HUES6 (cell line): Measurements from ENCODE around the gene SRR.

Experiments
- H3K27ac ChIP-seq: 2 replicates; pipeline ENCODE4 v1.7.0; 2013; ENCODE audit warnings: low read depth, mild to moderate bottlenecking, low read length, inconsistent platforms
- H3K27me3 ChIP-seq: 2 replicates; pipeline ENCODE4 v1.6.1; 2013; ENCODE audit warnings: low read length; ENCODE audit not compliant: control insufficient read depth, insufficient read depth
- H3K36me3 ChIP-seq: 2 replicates; pipeline ENCODE4 v1.6.1; 2013; ENCODE audit warnings: low read length; ENCODE audit not compliant: control insufficient read depth, insufficient read depth
- H3K4me1 ChIP-seq: 2 replicates; pipeline ENCODE4 v1.6.1; 2013; ENCODE audit warnings: low read length; ENCODE audit not compliant: control insufficient read depth, insufficient read depth
- H3K4me3 ChIP-seq: 2 replicates; pipeline ENCODE4 v1.5.1; 2013; ENCODE audit warnings: low read depth, low read length
- H3K9ac ChIP-seq: one replicate; pipeline ENCODE4 v1.6.1; 2013; ENCODE audit warnings: mild to moderate bottlenecking, low read length
- H3K9me3 ChIP-seq: 2 replicates; pipeline ENCODE4 v1.6.1; 2013; ENCODE audit warnings: low read depth, low read length; ENCODE audit not compliant: control insufficient read depth, insufficient read depth

Gene SRR

GRCh38 chr17:2363851-2364762, 60.4 kb downstream of the SRR start:
- H3K9ac ChIP-seq, result no peak overlapping the region
- H3K4me1 ChIP-seq, result no peaks in the 10 kb centered on the region
- peaks cover 44% of the 10 kb centered on the region for H3K36me3 ChIP-seq
- no peaks in the 10 kb centered on the region for H3K9me3 ChIP-seq
- no peak overlapping the region for H3K27ac ChIP-seq
- H3K27me3 ChIP-seq, result no peaks in the 10 kb centered on the region
- no peak overlapping the region for H3K4me3 ChIP-seq

GRCh38 chr17:2364763-2365116, 61.0 kb downstream of the SRR start:
- H3K9me3 ChIP-seq, result no peaks in the 10 kb centered on the region
- H3K4me3 ChIP-seq, result no peak overlapping the region
- H3K4me1 ChIP-seq, result 0 out of 2 replicates have a peak, but pooled peaks cover 2% of the 10 kb centered on the region
- H3K27me3 ChIP-seq, result no peaks in the 10 kb centered on the region
- no peak overlapping the region for H3K9ac ChIP-seq
- no peak overlapping the region for H3K27ac ChIP-seq
- H3K36me3 ChIP-seq, result peaks cover 44% of the 10 kb centered on the region

GRCh38 chr17:2365132-2365531, 61.4 kb downstream of the SRR start:
- Histone ChIP-seq H3K4me3 (no peak overlapping the region), H3K36me3 (peaks cover 46% of the 10 kb centered on the region), H3K27me3 (no peaks in the 10 kb centered on the region), H3K27ac (no peak overlapping the region), H3K9me3 (no peaks in the 10 kb centered on the region), H3K9ac (no peak overlapping the region), H3K4me1 (peaks cover 6% of the 10 kb centered on the region; the same call in 1 of the 2 replicates)

DNA sequence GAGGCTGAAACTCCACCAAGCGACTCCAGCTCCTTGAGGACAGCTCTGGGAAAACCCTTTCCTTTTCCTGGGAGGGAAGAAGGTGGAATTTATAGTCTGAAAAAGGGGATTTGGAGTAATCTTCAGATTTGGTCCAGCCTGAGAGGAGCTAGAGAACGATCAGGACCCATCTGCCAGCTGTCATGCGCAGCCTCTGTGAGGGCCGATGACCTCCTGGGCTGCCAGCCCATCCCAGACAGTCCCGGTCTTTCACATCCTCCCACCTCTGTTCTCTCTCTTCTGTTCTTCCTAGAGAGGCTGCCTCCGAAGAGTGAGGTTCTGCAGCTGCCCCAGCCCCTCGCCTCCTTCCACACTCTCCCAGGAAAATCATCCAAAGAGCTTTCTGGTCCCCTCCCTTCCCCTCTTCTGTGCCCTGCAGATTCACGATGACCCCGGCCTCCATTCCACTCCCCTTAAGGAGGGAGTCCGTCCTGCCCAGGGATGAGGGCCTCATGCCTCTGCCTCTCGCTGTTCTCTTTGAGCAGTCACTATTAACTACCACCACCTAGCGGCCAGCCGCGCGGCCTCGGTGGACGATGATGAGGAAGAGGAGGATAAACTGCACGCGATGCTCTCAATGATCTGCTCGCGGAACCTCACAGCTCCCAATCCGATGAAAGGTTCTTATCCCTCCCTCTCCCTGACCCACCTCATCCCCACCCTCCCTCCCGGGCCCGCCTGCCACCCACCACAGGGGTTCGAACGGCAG, 63.2 kb downstream of the SRR start:
- Histone ChIP-seq H3K4me3 (no peak overlapping the region), H3K9me3 (no peaks in the 10 kb centered on the region), H3K4me1 (peaks cover 7% of the 10 kb centered on the region; the same call in 1 of the 2 replicates), H3K36me3 (peaks cover 51% of the 10 kb centered on the region), H3K27me3 (no peaks in the 10 kb centered on the region), H3K9ac (no peak overlapping the region), H3K27ac (no peak overlapping the region)

DNA sequence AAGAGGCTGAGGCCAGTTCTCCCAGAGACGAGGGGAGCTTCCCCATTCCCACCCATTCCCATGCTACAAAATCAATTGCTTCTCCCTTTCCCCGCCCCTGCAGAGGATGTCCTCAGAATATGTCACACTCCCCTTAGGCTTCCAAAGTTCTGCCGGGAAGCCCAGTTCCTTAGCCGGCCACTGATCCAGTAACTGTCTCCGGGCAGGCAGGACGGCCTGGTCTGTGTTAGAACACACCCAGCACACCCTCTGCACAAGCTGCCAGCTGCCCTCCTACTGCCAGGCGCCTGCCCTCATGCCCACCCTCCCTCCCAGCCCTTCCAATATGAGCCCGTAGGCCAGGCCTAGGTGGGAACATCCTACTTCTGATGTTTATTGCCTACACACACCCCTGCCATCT, 64.6 kb downstream of the SRR start:
- H3K36me3 ChIP-seq, result peaks cover 51% of the 10 kb centered on the region
- H3K4me1 ChIP-seq, result peaks cover 7% of the 10 kb centered on the region; the same call in 1 of the 2 replicates
- no peak overlapping the region for H3K27ac ChIP-seq
- H3K4me3 ChIP-seq, result no peak overlapping the region
- no peaks in the 10 kb centered on the region for H3K9me3 ChIP-seq
- H3K9ac ChIP-seq, result no peak overlapping the region
- H3K27me3 ChIP-seq, result no peaks in the 10 kb centered on the region

GRCh38 chr17:2369039-2369438, 65.3 kb downstream of the SRR start:
- Histone ChIP-seq H3K9me3 (no peaks in the 10 kb centered on the region), H3K4me1 (peaks cover 7% of the 10 kb centered on the region; the same call in 1 of the 2 replicates), H3K4me3 (no peak overlapping the region), H3K27ac (no peak overlapping the region), H3K27me3 (no peaks in the 10 kb centered on the region), H3K9ac (no peak overlapping the region), H3K36me3 (peaks cover 51% of the 10 kb centered on the region)

GRCh38 chr17:2369551-2370210, 65.9 kb downstream of the SRR start:
- no peaks in the 10 kb centered on the region for H3K27me3 ChIP-seq
- no peaks in the 10 kb centered on the region for H3K9me3 ChIP-seq
- peaks cover 51% of the 10 kb centered on the region for H3K36me3 ChIP-seq
- peaks cover 7% of the 10 kb centered on the region; the same call in 1 of the 2 replicates for H3K4me1 ChIP-seq
- H3K4me3 ChIP-seq, result no peak overlapping the region
- H3K27ac ChIP-seq, result no peak overlapping the region
- no peak overlapping the region for H3K9ac ChIP-seq

DNA sequence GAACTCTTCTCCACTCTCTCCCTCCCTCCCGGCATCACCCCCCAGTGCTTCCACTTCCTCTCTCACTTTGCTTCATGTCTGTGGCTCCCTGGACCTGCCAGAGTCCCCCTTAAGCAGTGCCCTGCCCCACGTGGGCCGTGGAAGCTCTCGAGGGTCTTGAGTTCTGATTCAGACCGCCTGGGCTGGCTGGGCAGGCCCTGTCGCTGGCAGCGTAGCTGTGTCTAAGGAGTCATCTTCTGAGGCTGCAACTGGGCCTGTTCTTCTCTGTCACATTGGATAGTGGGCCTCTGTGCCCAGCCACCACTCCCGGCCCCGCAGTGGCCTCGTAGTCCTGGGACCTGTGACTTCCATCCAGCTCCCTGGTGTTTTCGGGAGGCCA, 66.5 kb downstream of the SRR start:
- Histone ChIP-seq H3K27me3 (no peaks in the 10 kb centered on the region), H3K9me3 (no peaks in the 10 kb centered on the region), H3K4me1 (peaks cover 7% of the 10 kb centered on the region; the same call in 1 of the 2 replicates), H3K27ac (no peak overlapping the region), H3K4me3 (no peak overlapping the region), H3K36me3 (peaks cover 51% of the 10 kb centered on the region), H3K9ac (no peak overlapping the region)

- Histone ChIP-seq H3K36me3 (peaks cover 58% of the 10 kb centered on the region), H3K9me3 (no peaks in the 10 kb centered on the region), H3K27me3 (no peaks in the 10 kb centered on the region), H3K4me1 (peaks cover 7% of the 10 kb centered on the region; the same call in 1 of the 2 replicates), H3K27ac (no peak overlapping the region), H3K4me3 (no peak overlapping the region), H3K9ac (no peak overlapping the region)
Measured at GRCh38 chr17:2371183-2372130, 67.7 kb downstream of the SRR start.

GRCh38 chr17:2372180-2372579, 68.4 kb downstream of the SRR start:
- Histone ChIP-seq H3K9me3 (no peaks in the 10 kb centered on the region), H3K4me1 (peaks cover 7% of the 10 kb centered on the region; the same call in 1 of the 2 replicates), H3K4me3 (no peak overlapping the region), H3K27me3 (no peaks in the 10 kb centered on the region), H3K27ac (no peak overlapping the region), H3K9ac (no peak overlapping the region), H3K36me3 (peaks cover 63% of the 10 kb centered on the region)
